ENCODE measurements around the gene RNFT2. TPM values are rescaled to one million over a fixed set of nuclear protein-coding genes. Genes with fewer than 3 reads are reported as not detected.
A peak's percentile ranks its signal among the peaks of the same experiment; 100 is the strongest.
"Not testable (repeated sequence)": the region's sequence is repeated elsewhere in the genome, so short reads cannot be mapped to it uniquely, and the experiment has no call there.

RNFT2 gene
- total RNA-seq, 4 donors from 2014 or later: 0.55 TPM; not detected in 3

DNA sequence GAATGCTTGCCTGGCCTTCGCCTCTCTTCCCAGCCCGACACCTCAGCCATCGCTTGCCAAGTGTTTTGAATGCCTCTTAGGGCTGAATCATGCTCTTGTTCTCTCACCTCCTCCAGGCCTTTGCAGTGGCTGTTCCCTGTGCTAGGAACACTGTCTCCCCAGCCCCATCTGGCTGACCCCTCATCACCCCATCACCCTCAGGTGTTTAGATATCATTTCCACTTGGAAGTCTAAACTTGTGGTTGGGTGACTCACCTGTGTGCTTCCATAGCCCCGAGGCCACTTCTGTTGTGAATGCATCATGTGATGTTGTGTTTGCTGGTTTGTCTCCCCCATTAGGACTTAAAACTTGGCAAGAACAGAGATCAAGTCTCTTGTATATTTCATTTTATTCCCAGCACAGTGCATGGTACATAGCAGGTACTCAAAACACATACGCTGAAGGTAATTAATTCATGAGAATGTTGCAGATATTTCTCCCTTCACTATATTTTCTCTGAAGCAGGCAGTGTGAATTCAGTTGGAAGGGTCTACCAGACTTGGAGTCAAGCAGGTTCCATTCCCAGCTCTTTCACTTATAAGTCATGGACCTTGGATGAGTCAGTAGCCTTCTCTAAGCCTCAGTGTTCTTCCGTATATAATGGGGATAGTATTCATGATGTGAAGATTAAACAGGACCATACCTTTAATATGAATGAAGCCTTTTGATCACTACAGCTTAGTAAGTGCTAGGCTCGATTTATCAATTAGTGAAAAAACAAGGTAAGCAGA is 75.3 kb downstream of the RNFT2 start:
- TF ChIP-seq, protein P1, sequence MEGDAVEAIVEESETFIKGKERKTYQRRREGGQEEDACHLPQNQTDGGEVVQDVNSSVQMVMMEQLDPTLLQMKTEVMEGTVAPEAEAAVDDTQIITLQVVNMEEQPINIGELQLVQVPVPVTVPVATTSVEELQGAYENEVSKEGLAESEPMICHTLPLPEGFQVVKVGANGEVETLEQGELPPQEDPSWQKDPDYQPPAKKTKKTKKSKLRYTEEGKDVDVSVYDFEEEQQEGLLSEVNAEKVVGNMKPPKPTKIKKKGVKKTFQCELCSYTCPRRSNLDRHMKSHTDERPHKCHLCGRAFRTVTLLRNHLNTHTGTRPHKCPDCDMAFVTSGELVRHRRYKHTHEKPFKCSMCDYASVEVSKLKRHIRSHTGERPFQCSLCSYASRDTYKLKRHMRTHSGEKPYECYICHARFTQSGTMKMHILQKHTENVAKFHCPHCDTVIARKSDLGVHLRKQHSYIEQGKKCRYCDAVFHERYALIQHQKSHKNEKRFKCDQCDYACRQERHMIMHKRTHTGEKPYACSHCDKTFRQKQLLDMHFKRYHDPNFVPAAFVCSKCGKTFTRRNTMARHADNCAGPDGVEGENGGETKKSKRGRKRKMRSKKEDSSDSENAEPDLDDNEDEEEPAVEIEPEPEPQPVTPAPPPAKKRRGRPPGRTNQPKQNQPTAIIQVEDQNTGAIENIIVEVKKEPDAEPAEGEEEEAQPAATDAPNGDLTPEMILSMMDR (IDR thresholded peaks at IDR 0.05 in 4 of 5, conservative IDR thresholded peaks at IDR 0.05 in 1 of 5): no peak
- TF ChIP-seq POLR2A (IDR thresholded peaks at IDR 0.05): no peak
- H3K4me1 ChIP-seq: peaks cover 5% of the 10 kb centered on the region in 2 donors
- intact Hi-C loops (cut with DNase I; ENCODE audit: low total_unique reads): no loop called here
- H3K36me3 ChIP-seq: no peaks in the 10 kb centered on the region
- DNase-seq: no peak
- in situ Hi-C loops (cut with MboI; ENCODE audit: low sequenced_read_pairs in 4 of 4): no loop called here
- no peak for ATAC-seq
- H3K9me3 ChIP-seq: no peaks in the 10 kb centered on the region
- H3K27ac ChIP-seq: no peak overlapping the region
- H3K27me3 ChIP-seq: no peaks in the 10 kb centered on the region
- no peak overlapping the region for H3K4me3 ChIP-seq

DNA sequence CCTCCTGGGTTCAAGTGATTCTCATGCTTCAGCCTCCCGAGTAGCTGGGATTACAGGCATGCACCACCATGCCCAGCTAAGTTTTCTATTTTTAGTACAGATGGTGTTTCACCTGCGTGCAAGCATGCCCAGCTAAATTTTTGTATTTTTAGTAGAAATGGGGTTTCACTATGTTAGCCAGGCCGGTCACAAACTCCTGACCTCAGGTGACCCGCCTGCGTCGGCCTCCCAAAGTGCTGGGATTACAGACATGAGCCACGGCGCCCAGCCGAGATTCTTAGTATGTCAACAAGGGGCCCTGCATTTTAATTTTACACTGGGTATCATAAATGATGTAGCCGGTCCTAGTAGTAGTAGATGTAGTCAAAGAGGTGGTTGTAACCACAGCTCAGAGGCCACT is 76.7 kb downstream of the RNFT2 start:
- H3K4me3 ChIP-seq; H3K27ac ChIP-seq; intact Hi-C loops (cut with DNase I; ENCODE audit: low total_unique reads); H3K27me3 ChIP-seq; in situ Hi-C loops (cut with MboI; ENCODE audit: low sequenced_read_pairs in 4 of 4); H3K9me3 ChIP-seq; H3K4me1 ChIP-seq; DNase-seq; ATAC-seq; H3K36me3 ChIP-seq: not testable (repeated sequence)

DNA sequence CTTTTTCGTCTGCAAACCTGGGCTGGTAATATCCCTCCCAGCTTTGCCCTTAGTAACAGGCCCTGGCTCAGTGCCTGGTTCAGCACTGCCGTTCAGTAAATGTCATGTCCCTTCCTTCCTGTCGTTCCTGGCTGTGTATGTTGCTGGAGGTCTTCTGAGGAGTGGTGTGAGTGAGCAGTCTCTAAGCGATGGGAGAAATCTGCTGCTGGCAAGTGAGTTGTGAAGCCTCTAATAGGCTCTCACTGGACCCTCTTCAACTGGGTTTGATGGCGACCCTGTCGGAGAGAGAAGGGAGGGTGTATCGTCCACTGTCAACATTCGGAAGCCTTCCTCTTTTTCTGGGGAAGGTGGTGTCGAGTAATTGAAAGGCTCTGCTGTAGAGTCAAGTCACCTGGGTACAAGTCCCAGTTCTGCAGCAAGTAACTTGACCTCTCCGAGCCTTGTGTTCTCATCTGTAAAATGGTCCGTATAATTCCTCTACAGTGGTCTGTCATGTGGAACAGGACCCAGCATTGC is 80.3 kb downstream of the RNFT2 start:
- no peak for TF ChIP-seq POLR2A (IDR thresholded peaks at IDR 0.05)
- TF ChIP-seq, protein P1 (IDR thresholded peaks at IDR 0.05 in 4 of 5, conservative IDR thresholded peaks at IDR 0.05 in 1 of 5): no peak
- intact Hi-C loops (cut with DNase I; ENCODE audit: low total_unique reads) (loop anchor here (2.0 kb wide), 1 partner anchor 102 kb away; no protein-coding TSS in a partner anchor), in situ Hi-C loops (cut with MboI; ENCODE audit: low sequenced_read_pairs in 4 of 4) (no loop called here)
- H3K27me3 ChIP-seq: no peaks in the 10 kb centered on the region
- peak overlapping the region; percentile 63 to 87 (median 76) for H3K4me3 ChIP-seq
- ATAC-seq: peak; percentile 2
- H3K27ac ChIP-seq: peak overlapping the region; percentile 83 to 95 (median 92)
- peaks cover 10 to 13% of the 10 kb centered on the region in 2 donors for H3K4me1 ChIP-seq
- DNase-seq: no peak
- H3K36me3 ChIP-seq: no peaks in the 10 kb centered on the region
- H3K9me3 ChIP-seq: no peaks in the 10 kb centered on the region

DNA sequence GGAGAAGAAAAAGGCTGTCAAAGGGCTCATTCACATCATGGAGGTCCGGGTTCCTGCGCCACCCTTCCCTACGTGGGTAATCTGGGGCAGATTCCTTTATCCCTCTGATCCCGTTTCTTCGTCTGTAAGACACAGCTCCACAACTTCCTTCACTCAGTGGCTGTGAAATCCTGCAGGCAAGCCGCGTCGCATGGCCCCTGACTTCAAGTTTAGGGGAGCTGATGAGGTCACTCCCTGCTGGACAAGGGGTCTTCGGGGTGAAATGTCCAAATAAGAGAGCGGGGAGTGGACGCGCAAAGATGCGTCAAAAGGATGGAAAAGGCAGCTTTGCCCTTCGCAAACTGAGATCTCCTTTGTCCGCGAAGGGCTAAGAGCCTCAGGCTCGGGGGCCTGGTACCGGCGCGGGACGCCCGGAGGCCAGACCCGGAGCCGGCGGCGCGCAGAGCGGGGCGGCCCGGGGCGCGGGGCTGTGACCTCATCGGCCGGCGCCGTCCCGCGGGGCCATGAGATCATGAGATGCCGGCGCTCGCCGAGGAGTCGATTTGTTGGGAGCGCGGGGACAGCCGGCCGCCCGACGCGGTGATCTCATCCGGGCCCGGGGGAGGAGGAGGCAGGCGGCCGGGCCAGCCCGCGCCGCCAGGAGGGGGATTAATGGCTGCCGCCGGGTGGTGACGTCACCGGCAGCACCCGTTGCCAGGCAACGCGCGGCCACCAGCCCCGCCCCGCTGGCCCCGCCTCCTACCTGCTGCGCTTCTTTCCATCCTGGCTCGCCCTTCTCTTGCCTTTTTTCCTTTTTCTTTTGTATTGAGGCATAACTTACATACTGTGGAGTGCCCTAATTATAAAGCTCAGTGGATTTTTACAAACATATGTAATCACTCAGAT is 81.1 kb downstream of the RNFT2 start:
- Histone ChIP-seq H3K27ac (peak overlapping the region; percentile 83 to 95 (median 92)), H3K36me3 (no peaks in the 10 kb centered on the region), H3K4me3 (peak overlapping the region; percentile 63 to 87 (median 76)), H3K4me1 (peaks cover 10 to 13% of the 10 kb centered on the region in 2 donors), H3K27me3 (no peaks in the 10 kb centered on the region), H3K9me3 (no peaks in the 10 kb centered on the region)
- peak; percentile 53 to 61 for TF ChIP-seq POLR2A (IDR thresholded peaks at IDR 0.05)
- TF ChIP-seq, protein P1 (IDR thresholded peaks at IDR 0.05 in 4 of 5, conservative IDR thresholded peaks at IDR 0.05 in 1 of 5): peak in 4 of 5 experiments; percentile 5 to 35 (median 22)
- intact Hi-C loops (cut with DNase I; ENCODE audit: low total_unique reads): loop anchor here (1.0 to 2.0 kb wide), 2 partner anchors 81 to 102 kb away; partner anchors contain the start of genes RNFT2 and SPRING1
- in situ Hi-C loops (cut with MboI; ENCODE audit: low sequenced_read_pairs in 4 of 4): no loop called here
- ATAC-seq (peak; percentile 91 to 94), DNase-seq (peak; percentile 78 to 89)
